OCI-M2 (cell line): Measurements from ENCODE around the gene GFPT2.

Experiments
- DNase-seq: peaks from one replicate; lab custom pipeline; 2025; ENCODE audit not compliant: unreplicated experiment; lab: John Stamatoyannopoulos, UW

The GFPT2 gene

GRCh38 chr5:180334751-180335613 lies 18.2 kb downstream of the GFPT2 start:
- no peak for DNase-seq

GRCh38 chr5:180334176-180334575 lies 19.0 kb downstream of the GFPT2 start:
- no peak for DNase-seq

- no peak for DNase-seq
Observed at GRCh38 chr5:180333661-180334060, 19.5 kb downstream of the GFPT2 start.

- no peak for DNase-seq
Observed at GRCh38 chr5:180332861-180333260, 20.3 kb downstream of the GFPT2 start.

GRCh38 chr5:180332051-180332517 lies 21.1 kb downstream of the GFPT2 start:
- no peak for DNase-seq

GRCh38 chr5:180331647-180331950 lies 21.5 kb downstream of the GFPT2 start:
- no peak for DNase-seq

- DNase-seq: no peak
Observed at GRCh38 chr5:180330810-180331646, 22.1 kb downstream of the GFPT2 start.

GRCh38 chr5:180330270-180330648 lies 22.9 kb downstream of the GFPT2 start:
- DNase-seq: no peak

- DNase-seq: no peak
Observed at GRCh38 chr5:180329606-180330269, 23.4 kb downstream of the GFPT2 start.

GRCh38 chr5:180329138-180329435 lies 24.0 kb downstream of the GFPT2 start:
- no peak for DNase-seq

GRCh38 chr5:180328296-180329137 lies 24.6 kb downstream of the GFPT2 start:
- peak; percentile 12 for DNase-seq

- no peak for DNase-seq
Observed at GRCh38 chr5:180326989-180327565, 26.1 kb downstream of the GFPT2 start.

GRCh38 chr5:180324601-180324950 lies 28.6 kb downstream of the GFPT2 start:
- no peak for DNase-seq

- DNase-seq: no peak
Observed at GRCh38 chr5:180323941-180324600, 29.1 kb downstream of the GFPT2 start.

GRCh38 chr5:180323160-180323559 lies 30.0 kb downstream of the GFPT2 start:
- DNase-seq: no peak

GRCh38 chr5:180318456-180319089 lies 34.6 kb downstream of the GFPT2 start:
- no peak for DNase-seq

GRCh38 chr5:180316586-180316985 lies 36.5 kb downstream of the GFPT2 start:
- DNase-seq: no peak

GRCh38 chr5:180315762-180316212 lies 37.3 kb downstream of the GFPT2 start:
- DNase-seq: no peak

- no peak for DNase-seq
Observed at GRCh38 chr5:180313677-180314505, 39.2 kb downstream of the GFPT2 start.
